ENCODE data around the gene MYO7B.

The MYO7B gene

DNA sequence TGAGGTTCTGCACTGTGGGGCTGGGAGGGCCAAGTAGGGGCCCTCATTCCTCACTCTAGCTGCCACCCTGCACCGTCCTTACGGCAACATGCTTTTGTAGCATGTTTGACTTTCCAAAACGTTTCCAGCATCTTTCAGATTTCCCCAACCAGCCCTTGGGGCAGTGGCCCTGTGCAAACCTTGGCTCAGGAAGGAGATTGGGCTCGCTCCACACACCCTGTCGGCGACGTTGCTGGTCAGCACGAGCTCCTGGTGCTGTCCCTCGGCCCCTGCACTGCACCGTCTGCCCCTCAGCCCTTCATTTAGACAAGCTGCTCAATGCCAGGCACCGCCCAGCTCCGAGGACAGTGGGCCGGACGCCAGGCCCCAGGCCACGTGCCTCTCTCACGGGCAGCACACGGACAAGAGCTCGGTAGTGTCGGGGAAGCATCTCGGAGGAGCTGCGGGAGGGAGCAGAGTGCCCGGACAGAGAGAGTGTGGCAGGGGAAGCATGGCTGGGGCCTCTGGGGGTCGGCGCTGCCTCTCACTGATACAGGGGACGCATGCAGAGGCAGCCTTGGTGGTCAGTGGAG, 117.4 kb downstream of the MYO7B start:
- DNase-seq: no peak

DNA sequence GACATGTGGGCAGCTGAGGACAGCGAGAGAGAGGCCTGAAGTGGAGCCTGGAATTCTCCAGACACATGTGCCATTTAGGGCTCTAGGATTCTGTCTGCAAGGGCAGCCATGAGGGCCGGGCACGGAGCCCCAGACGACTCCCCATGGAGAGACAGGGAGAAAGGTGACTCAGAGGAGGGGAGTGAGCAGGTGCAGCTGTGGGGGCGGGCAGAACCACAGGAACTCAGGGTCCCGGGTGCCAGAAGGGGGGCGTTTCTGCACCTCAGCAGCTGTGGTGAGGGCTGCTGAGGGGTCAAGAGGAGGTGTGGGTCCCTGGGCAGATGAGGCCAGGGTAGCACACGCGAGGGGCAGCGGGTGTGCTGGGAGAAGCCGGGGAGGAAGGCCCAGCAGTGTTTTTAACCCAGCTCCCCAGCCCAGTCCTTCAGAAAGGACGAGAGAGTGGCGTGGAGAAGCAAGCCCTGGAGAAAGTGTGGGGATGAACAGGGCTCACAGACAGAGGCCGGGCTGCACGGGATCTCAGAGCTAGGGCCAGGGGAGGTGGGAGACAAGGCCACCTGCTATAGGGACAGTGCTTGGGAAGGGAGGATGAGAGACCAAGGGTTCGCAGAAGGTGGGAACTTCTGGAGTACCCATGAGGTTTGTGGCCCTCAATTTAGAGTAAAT, 118.1 kb downstream of the MYO7B start:
- DNase-seq: no peak

DNA sequence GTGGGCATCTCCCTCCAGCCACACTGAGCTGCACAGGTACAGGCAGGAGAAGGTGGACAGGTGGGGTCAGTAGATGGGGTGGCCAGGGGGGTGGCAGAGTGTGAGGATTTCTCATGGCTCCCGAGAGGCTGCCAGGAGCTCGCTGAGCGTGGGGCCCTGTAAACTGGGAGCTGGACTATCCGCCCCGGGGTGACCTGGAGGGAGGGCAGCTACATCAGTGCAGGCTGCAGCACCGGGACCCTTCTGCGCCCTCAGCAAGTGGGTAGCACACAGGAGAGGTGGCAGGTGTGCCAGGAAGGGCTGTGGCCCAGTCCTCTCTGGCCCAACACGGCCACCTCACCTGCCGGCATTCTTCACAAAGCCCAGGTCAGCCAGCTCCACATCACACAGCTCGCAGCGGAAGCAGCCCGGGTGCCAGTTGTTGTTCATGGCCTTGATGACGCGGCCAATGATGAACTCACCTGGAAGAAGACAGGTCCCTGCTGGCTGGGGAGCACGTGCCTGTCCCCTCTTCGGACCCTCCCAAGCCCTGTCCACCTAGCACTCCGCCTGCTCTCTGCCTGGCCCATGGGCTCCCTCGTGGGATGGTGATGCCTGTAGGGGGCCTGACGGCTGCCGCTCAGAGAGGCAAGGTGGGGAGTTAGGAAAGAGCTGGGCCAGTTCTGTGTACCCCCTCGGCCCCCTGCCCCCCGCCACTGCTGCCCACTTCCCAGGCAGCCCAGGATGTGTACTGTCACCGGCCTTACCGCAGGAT, 118.8 kb downstream of the MYO7B start:
- no peak for DNase-seq

DNA sequence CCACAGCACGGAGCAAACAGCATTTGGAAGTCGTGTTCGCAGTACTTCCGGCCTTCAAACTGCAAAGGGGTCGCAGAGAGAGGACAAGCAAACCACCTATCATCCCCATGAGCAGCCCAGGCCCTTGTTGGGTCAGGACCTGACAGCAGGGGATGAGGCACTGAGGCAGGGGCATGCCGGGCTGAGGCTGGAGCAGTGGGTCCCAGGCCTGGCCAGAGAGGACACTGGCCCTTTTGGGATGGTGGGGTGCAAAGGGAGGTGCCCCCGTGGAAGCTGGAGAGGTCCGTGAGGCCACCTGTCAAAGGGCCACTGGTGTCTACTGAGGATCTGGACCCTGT, 119.3 kb downstream of the MYO7B start:
- no peak for DNase-seq

DNA sequence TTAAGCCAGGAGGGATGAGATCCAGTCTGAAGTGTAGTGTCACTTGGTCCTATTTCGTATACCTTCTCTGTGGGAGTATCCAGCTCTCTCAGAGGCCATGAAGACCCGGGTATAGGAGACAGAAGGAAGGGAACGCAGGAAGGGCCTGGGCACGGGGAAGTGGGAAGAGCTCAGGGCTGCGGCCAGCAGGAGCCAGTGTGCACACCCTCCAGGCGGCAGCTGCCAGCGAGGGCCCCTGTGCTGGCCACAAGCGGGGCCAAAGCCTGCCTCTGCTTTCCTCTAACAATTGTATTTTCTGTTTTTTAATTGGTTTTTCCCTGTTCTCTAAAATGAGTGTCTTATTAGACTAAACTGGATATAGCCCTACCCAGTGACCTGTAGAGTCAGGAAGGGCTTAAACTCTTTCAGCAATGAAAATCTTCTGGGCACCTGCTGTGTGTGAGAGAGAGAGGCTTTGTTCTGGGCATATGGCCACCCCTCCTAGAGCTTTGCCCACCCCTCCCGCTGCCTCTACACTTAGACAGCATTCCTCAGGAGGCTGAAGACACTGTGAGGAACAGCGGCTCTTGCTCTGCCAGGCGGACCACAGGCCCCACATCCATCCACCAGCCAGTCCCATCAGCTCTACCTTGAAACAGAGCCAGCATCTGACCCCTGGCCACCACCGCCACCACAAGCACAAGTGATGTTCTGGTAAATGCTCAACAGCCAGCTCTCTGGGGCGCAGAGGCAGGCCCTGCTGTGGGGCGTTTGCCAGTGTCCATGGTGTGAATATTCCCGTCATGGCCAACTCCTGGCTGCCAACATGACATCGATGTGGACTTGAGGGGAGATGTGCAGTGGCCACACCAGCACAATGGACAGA, 120.0 kb downstream of the MYO7B start:
- DNase-seq: no peak

DNA sequence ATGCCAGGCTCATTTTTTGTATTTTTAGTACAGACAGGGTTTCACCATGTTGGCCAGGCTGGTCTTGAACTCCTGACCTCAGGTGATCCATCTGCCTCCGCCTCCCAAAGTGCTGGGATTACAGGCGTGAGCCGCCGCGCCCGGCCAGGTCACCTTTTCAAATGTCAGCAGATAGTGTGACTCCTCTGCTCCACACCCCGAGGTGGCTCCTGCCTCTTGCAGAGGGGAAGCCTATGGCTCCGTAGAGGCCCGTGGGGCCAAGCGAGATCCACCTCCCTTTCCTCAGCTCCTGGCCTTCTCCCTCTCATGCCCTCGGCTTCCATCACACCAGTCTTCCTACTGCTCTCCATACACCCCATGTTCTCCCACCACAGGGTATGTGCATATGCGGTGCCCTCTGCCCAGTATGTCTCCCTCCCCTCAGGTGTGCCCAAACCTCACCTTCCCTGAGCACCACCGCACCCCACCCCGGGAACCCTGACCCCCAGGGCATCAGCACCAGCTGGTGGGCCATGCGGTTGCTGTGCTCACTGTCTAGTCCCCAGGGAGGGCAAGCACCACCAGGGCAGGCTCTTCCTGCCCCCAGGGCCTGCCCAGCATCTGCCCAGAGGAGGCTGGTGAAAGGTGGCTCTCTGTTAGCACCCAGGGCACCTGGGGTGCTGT, 121.2 kb downstream of the MYO7B start:
- no peak for DNase-seq

DNA sequence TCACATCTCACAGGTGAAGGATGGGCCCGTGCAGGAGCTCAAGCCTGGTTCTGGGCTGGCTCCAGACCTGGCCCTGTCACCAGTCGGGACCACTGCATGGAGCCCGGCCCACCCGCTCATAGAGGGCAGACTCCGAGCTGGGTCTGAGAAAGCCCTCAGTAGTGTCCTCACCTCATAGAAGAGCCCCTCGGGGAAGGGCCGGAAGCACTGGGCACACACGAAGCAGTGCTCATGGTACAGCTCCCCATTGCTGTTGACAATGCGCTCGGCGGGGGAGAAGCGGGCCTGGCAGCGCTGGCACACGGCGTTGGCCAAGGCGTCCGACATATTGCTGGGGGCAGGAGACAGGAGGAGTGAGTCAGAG, 121.7 kb downstream of the MYO7B start:
- no peak for DNase-seq

DNA sequence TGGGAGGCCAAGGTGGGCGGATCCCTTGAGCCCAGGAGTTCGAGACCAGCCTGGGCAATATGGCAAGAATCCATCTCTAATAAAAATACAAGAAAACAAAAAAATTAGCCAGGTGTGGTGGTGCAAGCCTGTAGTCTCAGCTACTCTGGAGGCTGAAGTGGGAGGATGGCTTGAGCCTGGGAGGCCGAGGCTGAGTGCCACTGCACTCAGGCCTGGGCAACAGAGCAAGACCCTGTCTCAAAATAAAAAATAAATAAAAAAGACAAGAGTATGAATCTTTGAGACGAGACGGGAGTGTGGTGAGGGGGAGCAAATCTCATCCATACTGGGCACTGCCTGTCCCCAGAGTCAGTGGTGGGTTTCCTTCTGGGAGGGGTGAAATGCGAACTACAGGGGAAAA, 122.7 kb downstream of the MYO7B start:
- DNase-seq: no peak

DNA sequence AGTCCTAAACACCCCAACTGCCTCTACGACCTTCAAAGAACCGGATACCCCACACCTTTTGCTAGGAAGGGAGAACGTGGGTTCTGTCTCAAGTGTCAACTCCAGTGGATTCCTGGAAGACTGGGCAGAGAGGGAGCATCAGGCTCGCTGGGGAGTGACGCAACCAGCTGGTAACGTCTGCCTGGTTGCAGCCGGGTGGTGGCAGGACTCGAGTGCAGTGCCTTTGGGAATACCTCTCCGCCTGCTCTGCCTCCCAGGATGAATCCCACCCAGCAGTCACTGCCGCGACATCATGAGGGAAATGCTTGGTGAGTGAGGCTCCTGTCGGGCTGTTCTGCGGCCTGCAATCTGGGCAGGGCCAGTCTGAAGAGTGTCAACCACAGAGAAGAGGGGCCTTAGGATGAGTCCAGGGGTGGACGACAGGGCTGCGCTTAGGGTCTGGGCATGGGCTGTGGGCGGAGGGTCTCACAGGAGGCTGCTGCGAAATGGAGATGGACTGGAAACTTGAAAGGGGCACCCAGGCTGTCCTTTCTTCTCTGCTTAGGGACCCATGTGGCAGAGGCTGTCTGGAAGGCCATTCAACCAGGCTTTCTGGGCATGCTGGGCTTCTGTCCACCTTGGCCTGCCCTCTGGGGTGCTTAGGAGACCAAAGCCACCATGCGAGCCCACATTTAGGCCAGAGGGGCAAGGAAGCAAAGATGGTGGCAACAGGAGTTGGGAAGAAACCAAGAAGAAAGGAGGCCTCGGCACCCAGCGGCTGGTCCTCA, 123.3 kb downstream of the MYO7B start:
- DNase-seq: no peak

DNA sequence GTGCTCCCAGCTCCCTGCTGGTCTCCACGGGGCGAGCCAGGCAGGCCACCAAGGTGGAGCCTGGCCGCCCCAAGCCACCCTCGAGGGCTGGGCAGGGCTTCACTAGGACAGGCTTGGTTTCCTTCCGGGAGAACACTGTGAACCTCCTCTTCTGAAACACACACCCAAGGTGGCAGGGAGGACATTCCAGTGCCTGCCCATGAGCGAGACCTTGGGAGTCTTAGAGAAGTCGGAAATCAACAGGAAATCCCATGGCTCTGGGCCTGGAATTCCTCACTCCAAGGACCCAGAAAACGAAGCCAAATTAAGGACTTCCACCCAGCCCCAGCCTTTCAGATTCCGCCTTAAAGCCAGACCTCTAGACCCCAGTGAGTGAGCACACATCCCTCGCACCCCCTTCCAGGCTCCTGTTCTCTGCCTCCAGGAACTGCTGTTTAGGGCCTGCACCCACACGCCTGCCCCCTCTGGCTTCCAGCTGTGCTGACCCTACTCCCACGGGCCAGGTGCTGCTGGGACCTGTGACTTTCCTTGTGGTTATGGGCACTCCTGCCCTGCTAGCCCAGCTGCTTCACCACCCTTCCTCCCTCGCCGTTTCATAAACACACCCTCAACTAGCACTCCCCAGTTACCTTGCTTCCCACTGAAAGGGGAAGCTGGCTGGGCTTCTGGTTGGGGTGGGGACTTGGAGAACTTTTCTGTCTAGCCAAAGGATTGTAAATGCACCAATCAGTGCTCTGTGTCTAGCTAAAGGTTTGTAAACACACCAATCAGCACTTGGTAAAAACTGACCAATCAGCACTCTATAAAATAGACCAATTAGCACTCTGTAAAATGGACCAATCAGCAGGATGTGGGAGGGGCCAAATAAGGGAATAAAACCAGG, 124.2 kb downstream of the MYO7B start:
- DNase-seq: no peak

DNA sequence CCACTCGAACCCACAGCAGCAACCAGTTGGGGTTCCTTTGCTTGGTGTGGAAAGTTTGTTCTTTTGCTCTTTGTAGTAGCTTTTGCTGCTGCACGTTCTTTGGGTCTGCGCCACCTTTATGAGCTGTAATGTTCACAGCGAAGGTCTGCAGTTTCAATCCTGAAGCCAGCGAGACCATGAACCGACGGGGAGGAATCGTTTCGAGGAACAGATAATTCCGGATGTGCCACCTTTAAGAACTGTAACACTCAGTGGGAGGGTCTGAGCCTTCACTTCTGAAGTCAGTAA, 124.8 kb downstream of the MYO7B start:
- DNase-seq: no peak

DNA sequence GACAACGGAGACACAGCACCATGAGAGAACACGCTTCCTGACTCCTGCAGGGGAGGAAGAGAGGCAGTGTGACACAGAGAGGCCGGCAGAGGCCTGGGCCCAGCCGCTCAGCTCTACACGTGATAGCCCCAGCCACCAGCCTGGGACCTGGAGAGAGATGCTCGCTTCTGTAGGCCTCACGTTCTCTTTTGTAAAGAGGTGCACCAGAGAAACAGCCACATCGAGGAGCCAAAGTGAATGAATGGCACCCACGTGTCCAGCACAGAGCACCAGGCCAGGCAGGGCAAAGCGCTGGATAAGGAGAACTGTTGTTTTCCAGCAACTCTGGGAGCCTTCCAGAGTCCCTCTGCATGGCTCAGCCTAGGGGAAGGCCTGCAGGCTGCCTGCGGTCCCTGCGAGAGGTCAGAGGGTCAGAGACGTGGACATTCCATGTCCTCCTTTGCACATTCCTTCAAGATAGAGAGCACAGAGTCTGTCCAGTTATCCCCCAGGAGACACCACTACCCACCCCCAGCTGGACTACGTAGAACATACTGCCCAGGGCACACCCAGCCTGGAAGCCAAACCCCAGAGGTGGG, 125.7 kb downstream of the MYO7B start:
- DNase-seq: no peak

DNA sequence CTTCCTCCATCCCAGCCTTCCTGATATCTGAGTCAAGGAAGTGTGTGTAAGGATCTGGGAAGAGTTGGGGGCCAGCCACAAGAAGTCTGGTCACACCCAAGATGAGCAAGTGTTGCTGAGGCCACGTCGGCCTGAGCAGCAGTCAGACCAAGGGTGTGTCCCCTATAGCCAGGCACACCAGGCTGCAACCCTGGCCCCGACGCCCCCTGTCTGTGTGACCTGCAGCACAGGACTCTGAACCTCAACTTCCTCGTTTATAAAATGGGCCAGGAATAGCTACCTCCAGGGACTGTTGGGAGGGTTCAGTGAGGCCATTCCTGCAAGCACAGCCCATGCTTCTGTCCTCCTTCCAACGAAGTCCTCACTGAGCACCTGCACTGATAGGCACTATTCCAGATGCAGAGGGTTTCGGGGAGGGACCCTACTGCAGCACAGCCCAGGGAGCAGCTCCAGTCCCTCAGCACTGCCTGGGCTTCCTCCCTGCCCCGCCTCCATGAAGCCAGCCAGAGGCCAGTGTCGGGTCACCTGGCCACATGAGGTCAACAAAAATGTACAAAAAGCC, 126.5 kb downstream of the MYO7B start:
- no peak for DNase-seq

DNA sequence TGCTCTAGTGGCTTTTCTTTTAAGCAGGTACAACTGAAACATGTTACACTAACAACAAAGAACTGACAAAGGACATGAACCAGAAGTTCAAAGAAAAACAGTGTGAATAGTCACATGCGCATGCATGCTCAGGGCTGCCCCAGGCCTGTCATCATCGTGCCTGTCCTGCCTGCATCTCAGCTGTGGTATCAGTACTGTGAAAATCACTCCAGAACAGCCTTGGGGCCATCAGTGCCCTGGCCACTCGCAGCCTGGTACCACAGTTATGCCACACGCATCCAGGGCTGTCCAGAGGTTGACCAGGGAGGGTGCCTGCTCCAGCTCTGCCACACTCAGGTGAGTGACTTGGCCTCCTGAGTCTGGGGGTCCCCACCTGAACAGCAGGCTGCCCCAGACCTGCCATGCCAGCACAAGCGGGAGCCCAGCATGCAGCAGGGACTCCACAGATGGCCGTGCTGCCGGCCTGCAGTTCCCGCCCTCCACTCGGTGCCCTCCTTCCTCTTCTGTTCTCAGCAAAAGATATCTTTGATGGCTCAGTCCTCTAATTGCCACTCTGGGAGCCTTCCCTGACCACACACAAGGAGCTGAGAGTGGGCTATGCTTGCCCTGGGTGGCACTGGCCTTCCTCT, 127.6 kb downstream of the MYO7B start:
- DNase-seq: no peak

DNA sequence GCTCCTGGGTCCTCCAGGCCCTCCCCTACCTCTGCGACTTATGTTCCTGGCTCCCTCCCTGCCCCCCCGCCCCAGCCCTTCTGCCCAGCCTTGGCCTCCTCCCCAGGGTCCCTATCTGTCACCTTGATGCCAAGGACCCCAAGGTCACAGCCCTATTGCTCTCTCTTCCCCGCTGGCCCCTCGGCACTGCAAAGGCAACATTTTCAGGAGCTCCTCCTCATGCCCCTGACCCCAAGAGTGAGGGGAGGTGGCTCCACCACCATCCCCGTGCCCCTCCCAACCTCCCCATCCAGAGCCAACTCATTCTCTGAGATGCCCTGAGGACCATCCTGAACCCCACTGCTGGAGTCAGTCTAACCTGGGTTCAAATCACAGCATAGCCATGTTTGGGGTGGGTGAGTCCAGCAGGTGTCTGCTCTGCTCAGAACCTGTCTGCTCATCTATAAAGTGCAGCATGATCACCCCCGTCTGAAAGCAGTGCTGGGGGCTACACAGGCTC, 128.1 kb downstream of the MYO7B start:
- DNase-seq: no peak

DNA sequence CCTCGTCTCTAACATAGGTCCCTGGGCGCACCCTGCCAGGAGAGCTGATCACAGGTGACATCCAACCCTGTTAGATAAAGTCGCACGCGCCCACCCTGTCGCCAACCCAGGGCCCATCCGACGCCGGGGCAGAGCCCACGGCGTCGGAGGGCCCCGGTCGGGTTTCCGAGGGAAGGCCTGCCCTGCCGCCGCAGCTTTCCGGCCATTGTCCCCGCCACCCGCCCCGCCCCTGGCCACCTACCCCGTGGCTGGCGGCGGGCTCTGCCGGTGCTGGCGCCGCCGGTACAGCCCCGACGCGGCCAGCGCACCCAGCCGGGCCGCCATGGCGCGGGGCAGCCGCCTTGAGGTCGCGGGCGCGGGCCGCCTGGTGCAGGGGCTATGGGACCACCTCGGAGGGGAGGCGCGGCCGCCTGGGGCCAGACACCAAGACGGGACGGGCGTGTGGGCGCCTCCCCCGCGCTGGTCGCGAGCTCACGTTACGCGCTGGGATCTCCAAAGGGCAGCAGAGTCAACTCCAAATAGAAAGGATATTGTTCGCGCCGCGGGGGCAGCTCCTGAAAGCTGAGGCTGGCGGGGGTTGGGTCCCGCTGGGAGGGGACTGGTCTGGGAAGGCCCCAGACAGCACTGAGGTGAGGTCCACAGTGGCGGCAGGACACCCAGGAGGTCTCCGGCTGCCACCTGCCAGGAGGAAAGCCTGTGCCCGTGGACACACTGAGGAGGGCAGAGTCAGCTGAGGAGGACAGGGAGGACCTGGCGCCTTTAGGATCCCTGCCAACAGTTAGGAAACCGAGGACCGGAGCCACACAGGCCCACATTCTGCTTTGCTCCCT, 128.8 kb downstream of the MYO7B start:
- DNase-seq: no peak

DNA sequence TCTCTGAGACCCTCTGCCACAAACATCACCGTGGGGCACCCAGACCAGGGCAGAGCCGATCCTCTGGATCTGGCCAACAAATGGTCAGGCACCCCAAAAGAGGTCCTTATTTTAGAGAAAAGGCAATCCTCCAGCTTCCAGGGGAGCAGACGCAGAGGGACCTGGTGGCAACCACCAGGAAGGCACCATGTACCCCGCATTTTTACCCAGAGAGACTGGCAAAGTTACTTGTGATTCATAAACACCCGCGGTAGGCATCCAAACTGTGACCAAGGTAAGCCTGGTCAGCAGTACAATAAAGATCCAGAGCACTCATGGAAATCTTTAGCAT, 129.4 kb downstream of the MYO7B start:
- DNase-seq: no peak

DNA sequence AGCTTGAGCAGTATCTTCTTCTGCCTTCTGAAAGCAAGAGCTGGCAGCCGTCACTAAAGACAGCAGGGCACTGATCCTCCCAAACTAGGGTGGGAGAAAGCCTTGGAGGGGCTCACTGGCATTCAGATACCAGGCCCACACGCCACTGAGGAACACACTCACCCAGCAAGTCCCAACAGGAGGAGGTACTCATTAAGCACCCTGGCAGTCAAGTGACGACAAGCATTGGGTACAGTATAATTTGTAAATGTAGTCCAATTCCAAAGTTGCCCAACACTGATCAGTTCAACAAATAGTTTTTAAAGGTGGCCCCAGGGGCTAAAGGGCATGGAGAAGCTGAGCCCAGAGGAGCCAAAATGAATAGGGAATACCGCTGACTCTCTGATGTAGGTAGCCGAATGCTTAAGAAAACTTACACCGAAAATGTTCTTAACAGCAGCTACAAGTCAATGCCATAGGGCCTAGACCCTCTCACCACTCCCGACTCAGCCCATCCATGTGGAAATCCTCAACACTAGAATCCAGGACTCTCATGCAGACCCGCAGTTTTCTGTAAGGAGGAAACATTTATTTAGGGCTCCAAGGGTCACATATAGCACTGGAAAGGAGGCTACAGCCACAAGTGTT, 129.9 kb downstream of the MYO7B start:
- no peak for DNase-seq

DNA sequence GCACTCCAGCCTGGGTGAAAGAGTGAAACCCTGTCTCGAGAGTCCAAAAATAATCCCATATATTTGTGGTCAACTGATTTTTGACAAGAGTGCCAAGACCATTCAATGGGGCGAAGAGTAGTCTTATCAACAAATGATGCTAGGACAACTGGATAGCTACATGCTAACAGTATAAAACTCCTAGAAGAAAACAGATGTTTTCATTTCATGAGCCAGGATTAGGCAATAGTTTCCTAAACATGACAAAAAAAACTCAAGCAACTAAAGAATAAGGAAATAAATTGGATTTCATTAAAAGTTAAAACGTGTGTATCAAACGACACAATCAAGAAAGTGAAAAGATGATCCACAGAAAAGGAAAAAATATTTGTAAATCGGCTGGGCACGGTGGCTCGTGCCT, 133.6 kb downstream of the MYO7B start:
- no peak for DNase-seq

All from KG1 (cell line).